Mesodermal cell (in vitro differentiated cells): ENCODE data around the gene TUBB1.

ENCODE experiments used
- H3K27ac ChIP-seq: 2 replicates; pipeline ENCODE4 v1.7.0; 2013; ENCODE audit warnings: mild to moderate bottlenecking, low read depth, low read length, moderate library complexity; ENCODE audit not compliant: severe bottlenecking
- H3K36me3 ChIP-seq: 2 replicates; pipeline ENCODE4 v1.7.1; 2013; ENCODE audit warnings: mild to moderate bottlenecking, low read length, moderate library complexity; ENCODE audit not compliant: control insufficient read depth, insufficient read depth
- H3K4me1 ChIP-seq: one replicate; pipeline ENCODE4 v1.7.1; 2013; ENCODE audit warnings: mild to moderate bottlenecking, low read length; ENCODE audit not compliant: insufficient read depth, control insufficient read depth, poor library complexity, severe bottlenecking
- H3K4me3 ChIP-seq: 2 replicates; pipeline ENCODE4 v1.7.0; 2013; ENCODE audit warnings: low read length, control low read depth, mild to moderate bottlenecking; ENCODE audit not compliant: insufficient read depth, poor library complexity, severe bottlenecking; ENCODE audit errors: extremely low read depth
- H3K9me3 ChIP-seq: 2 replicates; pipeline ENCODE4 v1.7.1; 2013; ENCODE audit warnings: mild to moderate bottlenecking, low read length, moderate library complexity; ENCODE audit not compliant: control insufficient read depth
- WGBS, 2 experiments: methylation state at CpG; one replicate each; pipeline ENCODE4 v1.1.5; 2013; ENCODE audit warnings: missing lambda C conversion rate in 2 of 2; ENCODE audit not compliant: insufficient coverage in 2 of 2; 5-methylcytosine and 5-hydroxymethylcytosine counted together

TUBB1 gene

GRCh38 chr20:58990651-58991445 is 28.4 kb upstream of the TUBB1 start:
- Histone ChIP-seq H3K27ac (no peak overlapping the region), H3K36me3 (peaks cover 100% of the 10 kb centered on the region), H3K4me3 (no peak overlapping the region), H3K4me1 (no peaks in the 10 kb centered on the region), H3K9me3 (no peaks in the 10 kb centered on the region)
- 93% methylated on average over 9 to 12 of the region's 14 CpGs for WGBS, 2 experiments

GRCh38 chr20:58991715-58992114 is 27.5 kb upstream of the TUBB1 start:
- 93 to 94% methylated on average over 8 of the region's 9 CpGs for WGBS, 2 experiments
- H3K9me3 ChIP-seq: no peaks in the 10 kb centered on the region
- no peak overlapping the region for H3K27ac ChIP-seq
- peaks cover 100% of the 10 kb centered on the region for H3K36me3 ChIP-seq
- no peak overlapping the region for H3K4me3 ChIP-seq
- no peaks in the 10 kb centered on the region for H3K4me1 ChIP-seq

- peaks cover 98% of the 10 kb centered on the region for H3K36me3 ChIP-seq
- H3K4me1 ChIP-seq: no peaks in the 10 kb centered on the region
- H3K27ac ChIP-seq: no peak overlapping the region
- 93 to 100% methylated on average over 2 to 3 of the region's 3 CpGs for WGBS, 2 experiments
- H3K4me3 ChIP-seq: no peak overlapping the region
- no peaks in the 10 kb centered on the region for H3K9me3 ChIP-seq
Measured at GRCh38 chr20:58992911-58993310, 26.3 kb upstream of the TUBB1 start.

GRCh38 chr20:58993332-58994248 is 25.6 kb upstream of the TUBB1 start:
- no peak overlapping the region for H3K4me3 ChIP-seq
- H3K9me3 ChIP-seq: no peaks in the 10 kb centered on the region
- H3K27ac ChIP-seq: no peak overlapping the region
- peaks cover 98% of the 10 kb centered on the region for H3K36me3 ChIP-seq
- no peaks in the 10 kb centered on the region for H3K4me1 ChIP-seq
- 94 to 98% methylated on average over 19 to 21 of the region's 23 CpGs for WGBS, 2 experiments

GRCh38 chr20:58994390-58995159 is 24.7 kb upstream of the TUBB1 start:
- H3K27ac ChIP-seq: no peak overlapping the region
- H3K36me3 ChIP-seq: peaks cover 94% of the 10 kb centered on the region
- H3K4me1 ChIP-seq: no peaks in the 10 kb centered on the region

GRCh38 chr20:58995461-58996225 is 23.6 kb upstream of the TUBB1 start:
- peaks cover 92% of the 10 kb centered on the region for H3K36me3 ChIP-seq

More at GRCh38 chr20:58994390-58995159, 24.7 kb upstream of the TUBB1 start:
- Histone ChIP-seq H3K9me3 (no peaks in the 10 kb centered on the region), H3K4me3 (no peak overlapping the region)
- WGBS, 2 experiments: 88 to 92% methylated on average over 4 to 9 of the region's 17 CpGs

GRCh38 chr20:58996226-58996611 is 23.0 kb upstream of the TUBB1 start:
- Histone ChIP-seq H3K4me1 (no peaks in the 10 kb centered on the region), H3K27ac (no peak overlapping the region), H3K9me3 (no peaks in the 10 kb centered on the region), H3K4me3 (no peak overlapping the region), H3K36me3 (peaks cover 89% of the 10 kb centered on the region)
- WGBS, 2 experiments: 93 to 95% methylated on average over 11 to 12 of the region's 12 CpGs

More at GRCh38 chr20:58995461-58996225, 23.6 kb upstream of the TUBB1 start:
- no peak overlapping the region for H3K4me3 ChIP-seq
- H3K27ac ChIP-seq: no peak overlapping the region
- no peaks in the 10 kb centered on the region for H3K4me1 ChIP-seq
- 88 to 94% methylated on average over 16 of the region's 18 CpGs for WGBS, 2 experiments
- H3K9me3 ChIP-seq: no peaks in the 10 kb centered on the region

- no peaks in the 10 kb centered on the region for H3K9me3 ChIP-seq
- H3K27ac ChIP-seq: no peak overlapping the region
- H3K4me1 ChIP-seq: no peaks in the 10 kb centered on the region
- H3K36me3 ChIP-seq: peaks cover 82% of the 10 kb centered on the region
- 94 to 96% methylated on average over 20 to 22 of the region's 24 CpGs for WGBS, 2 experiments
- no peak overlapping the region for H3K4me3 ChIP-seq
Measured at GRCh38 chr20:58997141-58997770, 22.0 kb upstream of the TUBB1 start.

- H3K9me3 ChIP-seq: no peaks in the 10 kb centered on the region
- no peaks in the 10 kb centered on the region for H3K4me1 ChIP-seq
- no peak overlapping the region for H3K27ac ChIP-seq
- WGBS, 2 experiments: 88 to 98% methylated on average over 7 to 8 of the region's 11 CpGs
- H3K4me3 ChIP-seq: no peak overlapping the region
- peaks cover 73% of the 10 kb centered on the region for H3K36me3 ChIP-seq
Measured at GRCh38 chr20:58998656-58999055, 20.6 kb upstream of the TUBB1 start.
